Measurements from ENCODE around the gene JARID2. TPM values are rescaled to one million over a fixed set of nuclear protein-coding genes. Genes with fewer than 3 reads are reported as not detected.

Gene JARID2
- total RNA-seq, 1 experiment from 2014 or later, result 23.6 TPM

GRCh38 chr6:15404685-15404980, 158.8 kb downstream of the JARID2 start (continued):
- TF ChIP-seq REST (IDR thresholded peaks at IDR 0.05; ENCODE audit: low read depth), result no peak
- no peak for TF ChIP-seq SRF (IDR thresholded peaks at IDR 0.05; ENCODE audit: low read depth)

DNA sequence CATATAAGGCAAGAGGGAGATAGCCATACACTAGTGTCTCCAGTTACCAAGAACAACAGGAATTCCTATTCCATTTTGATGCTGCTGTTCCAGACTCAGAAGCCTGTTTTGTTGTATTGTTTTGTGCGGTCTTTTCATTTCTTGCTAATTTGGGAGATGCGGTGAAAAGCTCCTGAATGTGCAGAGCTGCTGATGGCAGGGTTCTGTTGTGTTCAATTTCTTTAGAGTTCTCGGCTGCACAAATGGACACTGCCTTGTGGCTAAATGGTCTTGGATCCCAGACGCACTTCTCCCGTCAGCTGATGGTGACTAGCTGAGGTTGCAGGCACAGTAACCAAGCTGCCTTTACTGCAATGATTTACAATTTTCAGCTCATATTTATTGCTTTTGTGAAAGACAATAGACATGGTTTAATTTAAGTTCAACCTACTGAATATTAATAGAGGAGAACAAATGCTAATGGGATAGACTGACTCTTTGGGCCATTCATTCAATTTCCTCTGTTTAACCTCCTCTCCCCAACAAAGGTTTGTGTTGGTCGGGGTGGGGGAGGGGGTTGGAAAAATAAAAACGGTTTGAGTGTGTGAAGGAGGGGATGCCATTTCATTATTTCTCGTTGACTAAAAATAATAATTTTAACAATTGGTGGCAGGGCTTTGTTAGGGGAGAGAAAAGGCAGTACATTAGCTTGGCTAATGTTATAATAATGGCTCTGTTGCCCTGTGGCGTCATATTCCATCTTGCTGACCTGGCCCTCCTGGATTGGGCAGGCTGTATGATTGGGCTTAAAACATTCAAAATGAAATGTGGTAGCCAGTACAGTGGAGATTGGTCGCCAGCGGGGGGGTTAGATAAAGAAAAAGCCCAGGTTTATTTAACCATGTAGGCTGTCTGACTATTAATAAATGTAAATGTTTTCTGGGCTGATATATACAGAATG, 159.5 kb downstream of the JARID2 start:
- Histone ChIP-seq H3K27ac (ENCODE audit: low read depth, low read length) (no peak overlapping the region), H4K20me1 (ENCODE audit: insufficient read depth) (no peaks in the 10 kb centered on the region; the same call in 1 of the 2 replicates), H3K4me3 (replicated peaks in 1 of 2; ENCODE audit: low read depth in 1 of 2, low read length in 2 of 2) (no peak overlapping the region), H3K9ac (ENCODE audit: low read length) (no peak overlapping the region), H2AFZ (ENCODE audit: low read depth, low read length, poor library complexity, severe bottlenecking) (no peak overlapping the region), H3K79me2 (ENCODE audit: insufficient read depth, low read length) (peaks cover 70% of the 10 kb centered on the region), H3K9me2 (ENCODE audit: insufficient read depth) (no peaks in the 10 kb centered on the region), H3K36me3 (ENCODE audit: control insufficient read depth in 1 of 2, insufficient read depth in 2 of 2, low read length in 2 of 2) (no peaks in the 10 kb centered on the region), H3K27me3 (ENCODE audit: insufficient read depth, low read length) (no peaks in the 10 kb centered on the region), H3K4me1 (ENCODE audit: control insufficient read depth in 1 of 2, insufficient read depth in 2 of 2, low read length in 2 of 2) (peaks cover 8 to 16% of the 10 kb centered on the region in 2 experiments), H3K4me2 (ENCODE audit: low read length) (no peak overlapping the region), H3K9me3 (ENCODE audit: control insufficient read depth in 1 of 2, insufficient read depth in 1 of 2, low read depth in 1 of 2, low read length in 2 of 2) (no peaks in the 10 kb centered on the region)
- intact Hi-C loops (cut with micrococcal nuclease), result no loop called here
- ATAC-seq (no peak), DNase-seq (ENCODE audit: low read depth, low spot score) (no peak)
- BruUV-seq (replicated peaks), result no TSS peak
- RAD21 ChIA-PET (ENCODE audit: low non-redundant PET in 1 of 2, low total read pairs in 2 of 2, uncharacterized antibody in 2 of 2, unreplicated experiment in 2 of 2), result no interaction called here
- POLR2A ChIA-PET, result no interaction called here
- CTCF ChIA-PET, result no interaction called here
- TF ChIP-seq POLR2A (IDR thresholded peaks at IDR 0.05; ENCODE audit: borderline replicate concordance, extremely low read depth, insufficient read depth, insufficient read length) (no peak), POLR2AphosphoS5 (IDR thresholded peaks at IDR 0.05; ENCODE audit: low read depth, low read length) (no peak), SIN3A (IDR thresholded peaks at IDR 0.05; ENCODE audit: low read depth) (no peak), EZH2 (IDR thresholded peaks at IDR 0.05) (no peak), CBX3 (IDR thresholded peaks at IDR 0.05; ENCODE audit: low read depth) (no peak), ZNF274 (IDR thresholded peaks at IDR 0.05; ENCODE audit: low read depth, low read length) (no peak), SP1 (IDR thresholded peaks at IDR 0.05; ENCODE audit: low read depth) (no peak), EGR1 (IDR thresholded peaks at IDR 0.05; ENCODE audit: low read depth) (no peak), ATF3 (IDR thresholded peaks at IDR 0.05) (no peak), FOSL1 (IDR thresholded peaks at IDR 0.05; ENCODE audit: low read depth) (no peak), TCF7L2 (IDR thresholded peaks at IDR 0.05; ENCODE audit: borderline replicate concordance, extremely low read depth, insufficient read depth, insufficient read length) (no peak), RAD21 (IDR thresholded peaks at IDR 0.05; ENCODE audit: low read depth) (no peak), ZFX (IDR thresholded peaks at IDR 0.05) (no peak)
- TF ChIP-seq, protein P1, sequence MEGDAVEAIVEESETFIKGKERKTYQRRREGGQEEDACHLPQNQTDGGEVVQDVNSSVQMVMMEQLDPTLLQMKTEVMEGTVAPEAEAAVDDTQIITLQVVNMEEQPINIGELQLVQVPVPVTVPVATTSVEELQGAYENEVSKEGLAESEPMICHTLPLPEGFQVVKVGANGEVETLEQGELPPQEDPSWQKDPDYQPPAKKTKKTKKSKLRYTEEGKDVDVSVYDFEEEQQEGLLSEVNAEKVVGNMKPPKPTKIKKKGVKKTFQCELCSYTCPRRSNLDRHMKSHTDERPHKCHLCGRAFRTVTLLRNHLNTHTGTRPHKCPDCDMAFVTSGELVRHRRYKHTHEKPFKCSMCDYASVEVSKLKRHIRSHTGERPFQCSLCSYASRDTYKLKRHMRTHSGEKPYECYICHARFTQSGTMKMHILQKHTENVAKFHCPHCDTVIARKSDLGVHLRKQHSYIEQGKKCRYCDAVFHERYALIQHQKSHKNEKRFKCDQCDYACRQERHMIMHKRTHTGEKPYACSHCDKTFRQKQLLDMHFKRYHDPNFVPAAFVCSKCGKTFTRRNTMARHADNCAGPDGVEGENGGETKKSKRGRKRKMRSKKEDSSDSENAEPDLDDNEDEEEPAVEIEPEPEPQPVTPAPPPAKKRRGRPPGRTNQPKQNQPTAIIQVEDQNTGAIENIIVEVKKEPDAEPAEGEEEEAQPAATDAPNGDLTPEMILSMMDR (IDR thresholded peaks at IDR 0.05 in 2 of 3, conservative IDR thresholded peaks at IDR 0.05 in 1 of 3; ENCODE audit: borderline replicate concordance in 1 of 3, insufficient read depth in 1 of 3, low read depth in 2 of 3, low read length in 2 of 3), result no peak
- TF ChIP-seq, protein P2, sequence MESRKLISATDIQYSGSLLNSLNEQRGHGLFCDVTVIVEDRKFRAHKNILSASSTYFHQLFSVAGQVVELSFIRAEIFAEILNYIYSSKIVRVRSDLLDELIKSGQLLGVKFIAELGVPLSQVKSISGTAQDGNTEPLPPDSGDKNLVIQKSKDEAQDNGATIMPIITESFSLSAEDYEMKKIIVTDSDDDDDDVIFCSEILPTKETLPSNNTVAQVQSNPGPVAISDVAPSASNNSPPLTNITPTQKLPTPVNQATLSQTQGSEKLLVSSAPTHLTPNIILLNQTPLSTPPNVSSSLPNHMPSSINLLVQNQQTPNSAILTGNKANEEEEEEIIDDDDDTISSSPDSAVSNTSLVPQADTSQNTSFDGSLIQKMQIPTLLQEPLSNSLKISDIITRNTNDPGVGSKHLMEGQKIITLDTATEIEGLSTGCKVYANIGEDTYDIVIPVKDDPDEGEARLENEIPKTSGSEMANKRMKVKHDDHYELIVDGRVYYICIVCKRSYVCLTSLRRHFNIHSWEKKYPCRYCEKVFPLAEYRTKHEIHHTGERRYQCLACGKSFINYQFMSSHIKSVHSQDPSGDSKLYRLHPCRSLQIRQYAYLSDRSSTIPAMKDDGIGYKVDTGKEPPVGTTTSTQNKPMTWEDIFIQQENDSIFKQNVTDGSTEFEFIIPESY (IDR thresholded peaks at IDR 0.05; ENCODE audit: extremely low read depth, insufficient replicate concordance, low read length), result no peak
